NCI-H187 (cell line): ENCODE measurements around the gene CTNNA2.

Experiments
- DNase-seq, 2 experiments: peaks; one replicate each; lab custom pipeline; 2025; lab: John Stamatoyannopoulos, UW

CTNNA2 gene

GRCh38 chr2:79512442-79513401 is at the start of gene CTNNA2:
TSS of gene CTNNA2 (plus strand) at chr2:79513051.
- peak; percentile 63 to 82 for DNase-seq

DNA sequence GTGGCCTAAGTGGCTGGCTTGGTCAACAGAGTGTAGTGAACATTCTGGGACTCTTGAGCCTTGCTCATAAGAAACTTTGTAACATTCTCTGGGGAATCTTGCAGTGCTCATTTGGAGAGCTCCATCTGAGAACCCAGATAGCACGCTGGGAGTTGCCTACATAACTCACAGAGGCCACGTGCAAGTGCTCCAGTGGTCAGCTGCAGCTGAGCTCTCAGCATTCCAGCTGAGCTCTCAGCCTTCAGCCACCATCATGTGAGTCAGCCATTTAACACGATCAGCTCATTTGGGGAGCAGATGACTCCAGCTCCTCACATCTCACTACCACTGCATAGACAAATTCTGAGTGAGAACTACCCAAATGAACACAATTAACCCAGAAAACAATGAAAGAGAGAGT is 25.5 kb upstream of the CTNNA2 start:
- DNase-seq, result no peak

DNA sequence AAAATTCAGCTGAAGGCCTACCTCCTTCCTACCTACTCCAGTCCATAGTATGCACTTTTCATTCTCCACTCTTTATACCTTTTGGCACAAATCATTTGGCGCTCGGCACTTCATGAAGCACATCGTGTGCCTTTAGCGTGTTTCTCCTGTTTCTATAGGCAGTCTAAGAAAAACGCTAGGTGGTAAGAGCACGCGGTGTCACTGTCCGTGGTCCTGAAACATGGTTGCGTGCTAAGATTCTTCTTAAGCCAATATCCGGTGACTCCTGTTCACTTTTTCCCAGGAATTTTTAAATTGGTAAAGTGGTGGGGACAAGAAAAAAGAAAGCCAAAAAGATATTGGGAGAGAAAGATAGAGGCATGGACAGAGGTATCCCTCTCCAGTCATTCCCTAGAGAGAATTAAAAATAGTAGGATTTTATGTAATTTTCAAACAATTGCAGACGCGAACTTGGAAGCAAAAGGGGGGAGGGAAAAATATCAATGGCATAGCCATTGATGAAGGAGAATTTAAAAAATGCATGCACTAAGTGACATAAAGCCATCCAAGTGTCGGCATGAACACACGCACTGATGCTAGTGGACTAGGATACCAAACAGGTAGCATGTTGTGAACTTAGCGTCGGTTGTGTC is 1.4 kb upstream of the CTNNA2 start:
- no peak for DNase-seq

- no peak for DNase-seq
Observed at GRCh38 chr2:79513711-79514110, 860 bp downstream of the CTNNA2 start.

DNA sequence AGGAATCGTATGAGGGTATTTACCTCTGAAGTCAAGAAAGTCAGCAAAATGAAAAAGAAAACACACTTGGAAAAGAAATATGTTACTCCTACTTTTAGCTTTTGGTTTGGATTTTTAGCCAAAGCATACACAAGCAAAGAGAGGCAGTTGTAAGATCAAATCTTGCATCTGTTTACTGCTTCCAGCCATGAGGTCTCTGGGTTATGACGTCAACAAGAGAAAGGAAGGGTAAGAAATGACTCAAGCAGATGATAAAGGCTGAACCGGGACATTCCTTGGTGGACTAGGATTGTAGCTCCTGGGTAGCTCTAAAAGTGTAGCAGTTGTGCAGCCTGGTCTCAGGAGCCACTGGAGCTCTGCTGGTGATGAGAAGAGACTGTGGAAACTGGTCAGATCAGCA is 16.8 kb downstream of the CTNNA2 start:
- no peak for DNase-seq

DNA sequence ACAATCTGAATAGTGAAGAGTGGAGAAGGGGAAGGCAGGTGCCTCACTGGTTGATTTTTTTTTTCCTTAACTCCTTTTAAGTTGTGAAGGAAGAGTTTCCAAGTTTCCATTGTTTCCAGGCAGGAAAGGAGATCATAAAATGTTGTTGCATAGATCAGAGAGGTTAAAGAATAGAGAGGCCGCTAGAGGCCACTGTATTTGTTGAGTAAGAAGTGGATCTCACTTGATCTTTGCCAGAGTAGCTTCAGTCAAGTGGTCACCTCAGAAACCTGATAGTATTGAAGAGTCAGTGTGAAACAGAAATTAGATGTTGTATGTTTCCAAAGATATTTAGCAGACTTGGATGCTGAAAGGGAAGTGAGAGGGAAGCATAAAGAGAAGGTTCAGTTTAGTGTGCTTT is 17.6 kb downstream of the CTNNA2 start:
- DNase-seq, result peak in 1 of 2 experiments; percentile 2

DNA sequence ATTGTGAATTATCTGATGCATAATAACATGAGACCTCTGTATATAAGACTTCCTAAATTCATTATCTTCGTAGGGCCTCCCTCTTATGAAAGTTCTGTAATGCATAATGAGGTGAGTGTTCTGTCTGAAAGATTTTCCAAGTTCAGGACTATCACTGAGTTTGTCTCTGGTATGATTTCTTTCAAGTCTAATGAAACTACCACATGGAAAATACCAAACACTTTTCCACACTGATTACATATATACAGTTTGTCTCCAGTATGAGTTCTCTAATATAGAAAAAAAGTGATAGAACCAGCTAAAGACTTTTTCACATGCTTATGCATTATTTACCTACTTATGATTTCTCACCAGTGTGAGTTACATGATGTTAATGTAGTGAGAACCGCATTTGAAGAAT is 34.7 kb downstream of the CTNNA2 start:
- DNase-seq, result no peak

GRCh38 chr2:79552653-79553052 is 39.8 kb downstream of the CTNNA2 start:
- no peak for DNase-seq

DNA sequence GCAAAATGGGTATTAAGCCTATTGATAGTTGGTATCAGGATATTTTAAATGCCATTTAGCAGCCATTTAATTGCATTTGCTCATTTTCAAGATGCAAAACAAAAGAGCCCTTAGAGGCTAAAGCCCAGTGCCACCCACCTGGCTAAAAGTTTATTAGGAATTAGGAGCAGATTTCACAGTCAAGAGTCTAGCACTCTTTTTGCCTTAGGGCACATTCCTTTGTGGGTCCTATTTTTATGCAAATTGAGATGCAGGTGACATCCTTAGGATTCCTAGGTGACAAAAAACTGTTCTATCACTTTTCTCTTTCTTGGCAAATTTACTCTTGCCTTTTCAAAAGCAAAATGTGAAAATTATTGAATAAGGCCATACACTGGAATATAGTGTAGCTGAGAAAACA is 42.0 kb downstream of the CTNNA2 start:
- DNase-seq, result no peak

GRCh38 chr2:79564065-79564464 is 51.2 kb downstream of the CTNNA2 start:
- no peak for DNase-seq

GRCh38 chr2:79569048-79569447 is 56.2 kb downstream of the CTNNA2 start:
- DNase-seq, result no peak

DNA sequence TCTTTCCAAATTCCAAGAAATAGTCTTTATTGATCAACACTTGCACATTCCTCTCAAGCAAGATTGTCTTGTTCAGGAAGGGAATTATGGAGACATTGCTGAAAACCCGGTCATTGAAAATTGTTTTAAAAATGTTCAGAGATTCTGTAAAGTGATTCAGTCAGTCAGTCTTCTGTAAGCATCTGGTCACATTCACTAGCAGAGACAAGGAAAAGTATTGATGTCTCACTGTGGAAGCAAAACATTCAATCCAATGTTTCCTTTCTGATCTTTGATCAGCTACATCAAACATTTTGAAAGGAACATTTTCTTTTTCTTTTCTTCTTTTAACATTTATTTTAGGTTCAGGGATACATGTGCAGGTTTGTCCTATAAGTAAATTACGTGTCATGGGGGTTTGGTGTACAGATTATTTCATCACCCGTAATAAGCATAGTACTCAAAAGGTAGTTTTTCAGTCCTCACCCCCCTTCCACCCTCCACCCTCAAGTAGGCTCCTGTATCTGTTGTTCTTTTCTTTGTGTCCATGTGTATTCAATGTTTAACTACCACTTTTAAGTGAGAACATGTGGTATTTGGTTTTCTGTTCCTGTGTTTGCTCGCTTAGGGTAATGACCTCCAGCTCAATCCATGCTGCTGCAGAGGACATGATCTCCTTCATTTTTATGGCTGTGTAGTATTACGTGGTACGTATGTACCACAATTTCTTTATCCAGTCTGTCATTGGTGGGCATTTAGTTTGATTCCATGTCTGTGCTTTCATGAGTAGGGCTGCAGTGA is 61.2 kb downstream of the CTNNA2 start:
- DNase-seq, result no peak

DNA sequence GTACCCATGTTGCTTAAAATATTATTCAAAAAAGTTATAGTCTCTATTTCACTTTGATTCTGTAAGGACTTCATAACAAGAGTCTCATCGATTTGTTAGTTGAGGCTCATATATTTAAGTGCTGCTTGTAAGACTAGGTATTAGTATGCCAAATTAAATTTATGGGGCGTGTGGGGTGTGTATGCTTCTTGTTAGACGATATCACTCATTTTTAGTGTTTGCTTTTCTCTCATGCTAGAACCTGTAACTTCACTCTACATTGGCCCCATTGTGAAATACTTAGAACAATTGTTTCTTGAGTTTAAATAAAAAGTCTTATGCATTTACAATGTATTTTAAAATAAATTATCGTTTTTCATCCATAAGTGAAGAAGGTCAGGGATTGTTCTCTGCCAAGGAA is 63.6 kb downstream of the CTNNA2 start:
- DNase-seq, result no peak

DNA sequence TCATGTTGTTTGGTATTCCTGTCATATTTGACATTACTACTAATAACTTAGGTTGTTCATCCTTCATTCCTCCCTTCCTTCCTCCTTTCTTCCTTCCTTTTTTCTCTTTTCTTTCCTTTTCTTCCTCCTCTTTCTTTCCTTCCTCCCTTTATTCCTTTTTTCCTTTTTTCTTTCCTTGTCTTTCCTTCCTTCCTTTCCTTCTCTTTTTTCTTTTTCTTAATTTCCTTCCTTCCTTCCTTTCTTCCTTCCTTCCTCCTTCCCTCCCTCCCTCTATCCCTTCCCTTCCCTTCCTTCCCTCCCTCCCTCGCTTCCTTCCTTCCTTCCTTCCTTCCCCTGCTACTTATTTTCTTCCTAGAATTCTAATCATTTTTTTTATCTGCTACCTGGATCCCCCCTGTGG is 66.1 kb downstream of the CTNNA2 start:
- DNase-seq, result no peak

GRCh38 chr2:79580175-79580574 is 67.3 kb downstream of the CTNNA2 start:
- DNase-seq, result no peak

DNA sequence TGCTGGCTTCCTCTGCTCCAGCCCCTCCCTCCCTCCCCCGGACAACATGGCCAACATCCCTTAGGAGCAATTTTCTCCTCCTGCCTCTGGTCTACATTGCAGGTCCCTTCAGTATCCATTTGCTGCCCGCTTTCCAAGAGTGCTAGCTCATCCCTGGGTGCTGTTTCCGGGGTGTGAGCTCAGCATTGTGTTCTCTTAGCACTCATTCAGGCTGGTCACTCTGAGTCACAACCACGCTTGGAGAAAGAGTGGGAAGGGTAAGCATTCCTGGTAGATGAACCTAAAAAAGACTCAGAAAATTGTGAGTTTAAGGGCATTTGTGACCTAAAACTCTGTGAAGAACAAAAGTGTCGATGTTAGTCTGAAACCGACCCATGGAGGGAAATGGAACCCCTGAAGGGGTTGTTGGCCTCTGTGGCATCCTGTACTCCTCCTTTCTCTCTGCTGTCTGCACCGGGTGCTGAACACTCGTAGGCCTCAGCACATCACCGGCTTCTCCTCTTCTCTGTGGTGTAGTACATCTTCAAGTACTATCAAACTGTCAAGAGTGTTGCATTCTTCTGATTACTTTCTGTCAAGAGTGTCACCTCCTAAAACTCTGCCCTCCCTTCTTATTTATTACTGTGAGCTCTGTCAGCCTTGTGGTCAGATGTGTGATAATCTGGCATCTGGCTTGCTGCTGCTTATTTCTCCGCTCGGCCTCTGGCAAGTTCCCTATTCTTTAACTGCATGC is 73.0 kb downstream of the CTNNA2 start:
- DNase-seq, result no peak

GRCh38 chr2:79591281-79591680 is 78.4 kb downstream of the CTNNA2 start:
- no peak for DNase-seq

DNA sequence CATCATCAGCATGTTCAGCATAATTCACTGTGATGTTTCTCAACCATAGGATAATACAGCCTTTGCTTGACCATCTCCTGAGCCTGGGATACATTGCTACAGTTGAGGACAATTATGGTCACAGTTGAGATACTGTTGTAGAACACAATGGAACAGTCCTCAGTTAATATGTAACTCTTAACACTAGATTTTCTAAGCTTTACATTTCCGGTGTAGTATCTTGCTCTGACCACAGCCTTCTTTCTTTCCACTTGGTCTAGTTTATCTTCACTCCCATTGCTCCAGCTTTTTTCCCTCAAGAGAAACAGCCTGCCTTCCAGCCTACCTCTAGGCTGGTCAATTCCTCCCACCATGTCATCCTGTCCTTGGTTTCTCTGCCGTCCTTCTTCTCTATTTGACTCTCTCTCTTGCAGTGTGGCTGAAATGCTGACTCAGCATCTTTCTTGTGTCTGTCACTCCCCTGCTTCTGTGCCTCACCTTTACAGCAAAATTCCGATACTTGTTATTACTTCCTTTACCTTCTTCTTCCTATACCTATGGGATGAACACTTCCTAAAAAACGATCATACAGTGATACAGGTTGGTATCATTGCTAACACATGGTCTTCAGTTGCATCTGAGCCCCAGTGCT is 80.5 kb downstream of the CTNNA2 start:
- no peak for DNase-seq

DNA sequence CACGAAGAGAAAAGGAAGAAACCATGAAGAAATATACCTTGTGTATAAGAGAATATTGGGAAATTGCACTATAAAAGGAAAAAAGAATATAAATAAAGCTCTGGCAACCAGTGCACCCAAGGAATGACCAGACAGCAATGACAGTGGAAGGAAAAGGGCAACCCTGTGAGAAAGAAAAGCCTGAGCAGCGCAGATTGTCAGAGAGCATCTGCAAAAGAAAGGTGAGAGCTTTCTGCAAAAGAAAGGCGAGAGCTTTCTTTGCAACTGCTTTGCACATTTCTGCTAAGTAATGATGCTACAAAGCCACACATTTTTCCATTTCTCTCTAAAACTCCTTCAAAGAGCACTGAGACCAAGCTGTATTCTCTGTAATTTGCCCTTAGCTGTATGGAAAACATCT is 83.6 kb downstream of the CTNNA2 start:
- DNase-seq, result no peak

DNA sequence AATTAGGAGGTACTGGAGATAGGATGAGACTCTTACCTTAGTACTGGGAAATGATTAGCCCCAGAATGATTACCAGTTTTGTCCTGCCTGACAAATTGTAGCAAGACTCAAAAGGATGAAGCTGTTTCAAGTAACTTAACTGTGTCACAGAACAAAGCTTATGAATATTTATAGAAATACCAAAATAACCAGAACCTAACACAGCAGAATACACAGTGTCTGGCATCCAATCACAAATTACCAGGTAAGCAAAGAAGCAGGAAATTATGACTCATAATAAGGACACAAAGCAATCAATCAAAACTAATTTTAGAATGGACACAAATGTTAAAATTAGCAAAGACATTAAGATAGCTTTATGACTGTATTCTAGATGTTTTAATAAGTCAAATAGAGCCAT is 91.9 kb downstream of the CTNNA2 start:
- DNase-seq, result no peak

DNA sequence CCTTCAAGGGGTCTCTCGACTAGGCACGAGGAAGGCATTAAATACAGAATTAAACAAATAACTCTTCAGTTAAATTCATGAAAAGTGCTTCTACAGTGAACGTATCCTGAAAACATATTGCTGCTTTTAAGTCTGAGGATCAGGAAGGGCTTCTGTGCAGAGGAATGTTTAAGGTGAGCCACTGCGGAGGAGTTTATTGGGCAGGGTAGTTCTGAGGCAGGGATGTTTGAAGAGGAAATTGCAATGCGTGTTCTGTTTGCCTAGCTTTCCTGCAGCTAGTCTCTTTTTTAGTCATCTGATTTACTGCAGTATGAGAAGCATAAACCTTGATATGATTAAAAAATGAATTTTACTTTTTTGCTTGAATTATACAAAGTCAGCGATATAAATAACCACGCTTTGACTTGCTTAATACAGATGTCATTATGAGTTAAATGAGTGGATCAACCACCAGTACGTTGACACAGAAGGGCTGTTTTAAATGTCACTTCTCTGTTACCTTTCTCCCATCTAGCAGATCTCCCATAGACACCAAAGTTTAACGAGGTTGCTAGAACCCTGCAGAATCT is 98.7 kb downstream of the CTNNA2 start:
- DNase-seq, result no peak
